Stimulated activated CD4-positive, alpha-beta T cell treated with anti-CD3 and anti-CD28 coated beads, TNF-alpha, amount 100 ng/mL, for 1 hour (primary cell): ENCODE data around the gene ELF4.
A peak's percentile ranks its signal among the peaks of the same experiment; 100 is the strongest.

Experiments
- DNase-seq, 3 donors: peaks; one replicate each; pipeline ENCODE4 v3.0.0-alpha.2; 2020; ENCODE audit warnings: low read depth in 3 of 3, low spot score in 1 of 3

Gene ELF4

DNA sequence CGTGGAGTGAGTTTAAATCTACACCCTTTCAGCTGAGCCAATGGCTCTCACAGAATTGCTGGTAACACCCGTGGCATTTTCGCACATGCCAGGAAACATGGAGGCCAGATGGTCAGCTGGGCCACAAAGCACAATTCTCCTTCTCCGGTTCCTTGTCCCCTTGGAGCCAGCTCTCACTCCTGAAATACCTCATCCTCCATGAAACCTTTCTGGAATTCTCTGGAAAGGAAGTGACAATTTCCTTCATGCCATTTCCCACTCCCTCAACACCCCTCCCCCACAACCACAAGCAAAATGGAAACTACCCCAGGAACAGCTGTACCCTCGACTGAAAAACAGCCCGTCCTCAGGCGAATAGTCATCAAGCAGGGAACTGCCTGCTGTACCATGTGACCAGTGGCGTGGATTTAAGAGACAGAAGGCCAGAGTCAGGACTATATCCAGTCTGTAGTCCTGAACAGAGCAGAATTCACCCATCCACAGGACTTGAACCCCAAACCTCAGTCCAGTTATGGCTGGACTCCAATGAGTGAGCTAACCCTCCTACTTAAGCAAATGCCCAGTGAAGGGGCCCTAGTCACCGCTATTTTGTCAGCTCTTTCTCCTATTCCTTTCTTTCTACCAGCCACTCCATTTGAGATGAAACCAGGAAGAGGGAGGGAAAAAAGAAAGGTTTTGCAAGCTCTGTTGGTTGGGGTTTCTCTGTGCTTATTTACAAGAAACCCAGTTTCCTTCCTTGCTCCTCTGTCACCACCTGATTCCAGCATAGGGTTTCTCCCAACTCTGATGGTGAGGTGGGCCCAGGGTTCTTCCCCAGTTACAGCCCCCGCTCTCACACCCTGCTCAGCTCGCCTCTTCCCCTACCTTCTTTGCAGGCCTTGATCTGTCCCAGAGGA is 24.5 kb downstream of the ELF4 start:
- no peak for DNase-seq

DNA sequence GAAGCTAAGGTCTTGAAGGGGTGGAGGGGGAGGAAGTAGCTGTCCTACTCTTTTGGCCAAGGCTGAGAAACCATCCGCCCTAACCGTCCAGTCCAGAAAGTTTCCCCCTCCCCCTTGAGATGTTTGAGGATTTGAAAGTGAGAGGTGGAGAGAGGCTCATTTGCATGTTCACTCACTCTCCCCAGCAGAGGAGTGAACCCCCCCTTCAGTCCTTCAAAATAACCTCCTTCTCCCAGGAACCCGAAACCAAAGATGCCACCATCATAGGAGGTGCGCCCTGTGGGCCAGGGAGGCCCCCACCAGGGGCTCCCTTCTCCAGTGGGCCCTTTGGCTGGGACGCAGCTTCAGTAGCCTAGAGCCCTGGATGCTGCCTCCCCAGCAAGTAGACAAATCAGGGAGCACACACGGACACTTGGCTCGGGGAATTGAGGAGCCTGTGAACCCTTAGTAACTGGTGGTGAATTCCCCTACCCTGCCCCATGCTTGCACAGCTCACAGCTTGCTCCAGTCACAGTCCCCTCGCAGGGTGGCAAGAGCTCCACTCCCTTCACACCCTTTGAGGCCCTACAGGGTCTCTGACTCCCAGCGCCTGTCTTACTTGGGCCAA is 25.6 kb downstream of the ELF4 start:
- DNase-seq: no peak

DNA sequence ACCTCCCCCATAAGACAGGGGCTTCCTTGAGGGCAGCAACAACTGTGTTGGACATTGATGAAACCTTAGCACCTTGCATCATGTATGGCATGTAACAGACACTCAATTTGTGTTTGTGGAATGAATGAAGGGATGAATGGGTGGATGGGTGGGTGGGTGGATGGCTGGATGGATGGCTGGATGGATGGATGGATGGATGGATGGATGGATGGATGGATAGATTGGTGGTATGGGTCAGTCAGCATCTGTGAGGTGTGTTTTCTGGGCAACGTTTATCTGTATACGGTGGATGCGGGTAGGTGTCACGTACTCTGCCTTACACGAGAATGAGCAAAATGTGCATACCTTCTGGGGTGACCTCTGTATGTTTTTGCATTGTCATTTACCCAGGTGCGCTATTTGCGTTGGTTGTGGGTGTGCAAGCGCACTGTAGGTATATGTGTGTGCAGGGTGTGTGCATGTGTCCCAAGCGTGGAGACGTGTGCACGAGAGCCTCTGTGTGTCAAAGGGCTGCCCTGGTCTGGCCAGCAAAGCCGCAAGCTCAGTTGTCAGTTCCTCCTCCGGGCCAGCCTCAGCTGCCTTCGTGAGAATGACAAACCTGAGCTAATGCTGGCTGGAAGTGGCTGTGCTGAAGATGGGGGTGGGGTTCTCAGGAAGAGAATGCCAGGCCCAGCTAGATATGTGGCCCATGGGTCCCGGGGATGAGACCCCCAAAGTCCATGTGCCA is 26.5 kb downstream of the ELF4 start:
- DNase-seq: no peak

DNA sequence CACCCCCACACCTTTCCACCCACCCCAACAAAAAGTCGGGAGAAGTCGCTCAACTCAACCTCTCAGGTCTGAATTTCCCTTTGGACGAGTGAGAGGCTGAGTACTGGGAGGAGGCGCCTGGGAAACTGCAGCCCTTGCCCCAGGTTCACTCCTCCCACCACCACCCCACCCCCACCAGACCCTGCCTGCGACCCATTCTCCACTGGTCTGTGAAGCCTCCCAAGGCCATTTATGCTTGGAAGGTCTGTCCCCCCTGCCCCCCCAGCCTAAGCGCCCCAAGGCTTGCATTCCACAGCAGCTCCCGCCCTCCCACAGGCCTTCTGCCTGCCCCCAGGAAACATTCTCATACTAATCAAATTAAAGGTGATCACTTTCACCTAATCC is 27.2 kb downstream of the ELF4 start:
- DNase-seq: no peak

DNA sequence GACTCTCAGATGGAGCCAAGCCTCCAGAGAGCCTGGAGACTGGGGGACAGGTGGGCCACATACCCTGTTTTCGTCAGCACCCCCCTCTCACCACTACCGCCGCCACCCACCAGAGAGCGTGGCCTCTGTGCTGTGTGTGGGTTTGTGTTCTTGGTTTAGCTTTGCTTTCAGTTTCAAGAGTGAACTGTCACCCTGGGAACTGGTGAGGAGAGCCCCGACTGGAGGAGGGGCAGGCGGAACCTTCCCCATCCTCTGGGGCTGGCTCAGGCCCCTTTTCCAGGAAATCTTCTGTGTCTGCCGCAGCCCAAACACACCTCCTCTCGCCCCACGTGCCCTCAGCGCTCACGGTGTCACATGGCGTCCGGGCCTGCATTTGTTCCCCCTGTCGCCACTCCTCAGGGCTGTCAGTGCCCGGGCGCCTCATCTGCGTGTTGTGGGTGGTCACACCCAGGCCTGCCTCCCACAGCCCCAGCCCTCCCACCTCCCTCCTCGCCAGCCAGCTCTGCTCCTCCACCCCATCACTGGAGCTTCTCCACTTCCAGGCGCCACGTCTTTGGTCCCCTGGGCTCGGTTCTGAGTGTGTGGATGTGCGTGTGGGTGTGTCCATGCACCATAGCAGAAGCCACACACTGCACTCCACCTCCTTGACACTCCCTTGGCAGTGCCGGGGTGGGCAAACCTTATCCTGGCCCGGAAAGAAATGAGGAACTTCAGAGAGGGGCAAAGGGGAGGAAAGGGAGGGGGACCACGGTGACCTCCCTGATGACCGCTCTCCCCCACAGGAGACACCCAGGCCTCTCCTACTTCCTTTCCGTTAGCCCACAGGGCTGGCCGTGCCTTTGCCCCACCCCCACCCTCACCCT is 27.8 kb downstream of the ELF4 start:
- peak in 2 of 3 donors; percentile 31 to 33 for DNase-seq

DNA sequence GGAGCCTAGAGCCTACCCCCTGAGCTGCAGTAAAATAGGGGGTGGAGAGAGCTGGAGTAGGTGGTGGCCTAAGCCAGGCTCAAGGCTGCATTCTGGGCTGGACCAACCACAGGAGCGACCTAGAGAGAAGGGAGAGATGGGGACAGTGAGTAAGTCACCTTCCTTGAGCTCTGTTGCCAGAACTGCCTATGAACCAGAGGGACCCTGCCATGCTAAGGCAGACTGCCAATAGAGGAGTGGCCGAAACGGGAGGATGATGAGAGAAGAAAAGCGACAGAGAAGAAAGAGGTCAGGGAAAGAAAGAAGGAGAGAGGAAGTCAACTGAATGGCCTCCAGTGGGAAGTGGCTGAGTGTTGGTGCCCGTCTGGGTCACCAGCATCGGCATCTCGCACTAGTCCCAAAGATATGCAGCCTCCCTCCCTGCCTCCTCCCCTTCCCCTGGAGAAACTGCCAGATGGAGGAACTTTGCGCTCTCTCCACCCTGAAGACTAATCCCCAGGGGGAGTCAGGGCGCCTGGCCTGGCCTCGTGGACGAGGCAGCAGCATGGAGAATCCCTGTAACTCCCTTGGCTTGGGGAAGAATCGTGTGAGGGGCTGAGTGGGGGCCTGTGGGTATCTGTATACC is 28.8 kb downstream of the ELF4 start:
- DNase-seq: no peak

DNA sequence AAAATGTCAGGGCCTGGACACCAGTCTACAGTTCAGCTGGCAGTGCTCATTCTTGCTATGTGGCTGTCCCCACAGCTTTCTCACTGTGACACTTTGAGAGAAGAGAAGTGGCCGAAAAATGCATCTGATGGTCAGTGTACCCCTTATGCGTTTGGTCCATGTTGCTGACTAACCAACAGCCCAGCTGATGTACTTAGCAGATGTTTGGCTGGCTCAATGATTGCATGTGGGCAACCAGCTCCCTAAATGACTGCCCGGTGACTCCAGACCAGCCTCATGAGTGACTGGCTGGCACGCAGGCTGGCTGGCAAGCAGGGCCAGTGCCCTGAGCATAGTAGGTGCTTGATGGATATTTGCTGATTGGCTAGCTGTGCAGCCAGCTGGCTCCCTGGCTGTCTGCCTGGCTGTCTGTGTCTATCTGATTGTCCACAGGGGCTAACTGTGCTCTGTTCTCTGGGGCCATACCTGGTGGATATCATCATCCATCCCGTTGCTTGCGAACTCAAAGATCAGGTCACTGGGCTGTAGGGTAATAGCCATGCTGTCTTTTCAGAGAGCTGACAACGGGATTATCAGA is 29.4 kb downstream of the ELF4 start:
- DNase-seq: no peak

DNA sequence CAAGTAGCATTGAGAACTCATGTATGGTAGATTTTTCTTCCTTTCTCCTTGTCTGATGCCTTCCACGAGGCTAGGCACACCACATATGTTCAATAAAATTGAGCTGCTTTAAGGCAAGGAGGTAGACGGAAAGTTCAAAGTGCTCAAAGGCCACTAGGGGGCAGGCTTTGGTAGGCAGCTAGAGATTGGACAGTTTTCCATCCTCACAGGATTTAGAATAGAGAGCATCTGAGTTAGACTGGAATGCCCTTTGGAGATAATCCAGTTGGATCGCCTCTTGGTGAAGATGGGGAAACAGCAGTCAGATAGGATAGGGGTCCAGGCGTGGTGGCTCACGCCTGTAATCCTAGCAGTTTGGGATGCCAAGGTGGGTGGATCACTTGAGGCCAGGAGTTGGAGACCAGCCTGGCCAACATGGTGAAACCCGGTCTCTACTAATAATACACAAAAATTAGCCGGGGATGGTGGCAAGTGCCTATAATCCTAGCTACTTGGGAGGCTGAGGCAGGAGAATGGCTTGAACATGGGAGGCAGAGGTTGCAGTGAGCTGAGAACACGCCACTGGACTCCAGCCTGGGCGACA is 30.4 kb downstream of the ELF4 start:
- no peak for DNase-seq

DNA sequence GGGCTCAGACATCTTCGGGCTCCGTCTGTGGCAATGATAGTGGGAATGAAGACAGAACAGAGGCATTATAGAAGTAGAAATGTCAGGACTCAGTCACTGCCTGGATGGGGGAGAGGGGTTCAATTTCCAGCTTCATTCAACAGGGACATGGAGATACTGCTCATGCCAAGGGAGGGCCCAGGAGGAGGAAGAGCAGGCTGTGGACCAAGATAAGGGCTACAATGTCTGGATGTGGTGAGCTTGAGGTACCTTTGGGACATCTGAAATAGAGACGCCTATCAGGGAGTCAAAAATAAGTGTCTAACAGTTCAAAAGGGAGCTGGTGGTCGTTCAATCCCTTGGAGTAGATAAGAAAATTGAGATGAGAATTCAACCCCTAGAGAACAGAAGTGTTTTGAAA is 34.5 kb downstream of the ELF4 start:
- no peak for DNase-seq

DNA sequence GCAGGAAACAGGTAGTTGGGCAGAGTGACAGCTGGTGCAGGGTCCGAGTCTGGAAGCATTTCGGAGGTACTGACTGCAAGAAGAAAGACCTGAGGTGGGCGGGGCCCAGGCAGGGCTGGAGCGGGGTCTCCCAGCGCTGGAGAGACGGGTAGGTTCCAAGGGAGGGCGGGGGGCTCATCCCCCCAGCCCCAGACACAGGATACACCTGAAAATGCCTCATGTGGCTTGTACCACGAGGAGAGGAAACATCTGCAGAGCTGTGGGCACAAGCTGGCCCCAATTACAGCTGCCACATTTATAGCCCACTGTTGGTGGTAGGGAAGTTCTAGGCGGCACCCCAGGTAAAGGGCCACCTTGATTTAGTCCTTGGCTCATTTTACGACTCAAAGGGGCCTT is 38.0 kb downstream of the ELF4 start:
- no peak for DNase-seq

DNA sequence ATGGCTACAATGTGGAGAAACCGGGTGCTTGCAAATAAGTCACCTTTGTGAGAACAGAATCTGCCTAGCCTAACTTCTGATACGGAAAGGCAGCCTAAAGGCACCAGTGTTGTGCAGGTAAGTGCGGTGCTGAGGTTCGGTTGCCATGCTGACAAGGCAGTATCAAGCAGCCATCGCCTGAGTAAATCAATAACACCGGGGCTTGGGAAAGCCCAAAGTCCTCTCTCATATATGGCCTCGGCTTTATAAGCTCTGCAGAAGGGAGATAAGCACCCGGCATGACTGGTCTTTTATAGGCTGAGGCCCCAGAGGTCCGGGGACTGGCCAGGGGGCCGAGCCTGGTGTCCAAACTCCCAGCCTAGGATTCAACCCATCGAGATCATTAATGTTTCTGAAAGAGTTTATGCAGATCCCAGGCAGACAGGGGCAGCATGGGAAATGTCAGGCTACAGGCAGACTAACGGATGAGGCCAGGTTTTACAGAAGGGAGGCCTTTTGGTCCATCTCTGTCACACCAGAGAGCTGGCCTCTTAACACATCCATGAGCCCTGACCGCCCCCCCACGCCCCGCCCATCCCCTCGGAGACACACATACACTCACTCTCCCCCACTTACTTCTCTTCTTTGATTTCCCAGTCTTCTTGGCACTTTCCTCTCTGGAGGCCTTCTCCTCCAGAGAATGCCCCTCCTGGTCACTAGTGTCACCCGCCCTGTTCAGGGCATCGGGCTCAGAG is 38.5 kb downstream of the ELF4 start:
- no peak for DNase-seq

DNA sequence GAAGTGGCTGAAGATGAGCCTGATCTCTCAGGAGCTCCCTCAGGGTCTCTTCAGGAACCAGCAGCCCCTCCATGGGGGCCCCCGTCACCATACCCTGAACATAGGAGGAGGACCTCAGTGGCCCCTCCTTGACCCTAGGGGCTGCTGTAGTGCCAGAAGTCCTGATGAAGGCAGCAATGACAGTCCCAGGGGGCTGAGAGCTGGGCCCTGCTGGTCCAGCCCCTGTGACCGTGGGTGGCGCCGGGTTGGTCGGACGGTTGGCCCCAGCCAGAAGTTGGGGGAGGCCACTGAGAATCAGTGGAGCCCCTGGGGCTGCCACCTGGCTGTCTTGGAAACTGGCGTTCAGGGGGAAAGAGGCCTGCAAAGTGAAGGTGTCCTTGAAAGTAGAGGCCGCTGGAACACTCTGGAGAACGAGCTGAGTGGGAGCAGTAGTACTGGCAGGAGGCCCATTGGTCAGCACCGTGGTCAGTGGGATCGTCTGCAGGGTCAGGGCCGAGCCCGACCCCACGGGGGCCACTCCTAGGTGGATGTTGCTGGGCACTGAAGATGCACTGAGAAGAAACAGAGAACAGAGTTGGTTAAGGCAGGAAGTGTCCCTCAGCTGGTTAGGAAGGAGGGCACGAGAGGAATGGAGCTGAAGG is 43.2 kb downstream of the ELF4 start:
- DNase-seq: no peak

DNA sequence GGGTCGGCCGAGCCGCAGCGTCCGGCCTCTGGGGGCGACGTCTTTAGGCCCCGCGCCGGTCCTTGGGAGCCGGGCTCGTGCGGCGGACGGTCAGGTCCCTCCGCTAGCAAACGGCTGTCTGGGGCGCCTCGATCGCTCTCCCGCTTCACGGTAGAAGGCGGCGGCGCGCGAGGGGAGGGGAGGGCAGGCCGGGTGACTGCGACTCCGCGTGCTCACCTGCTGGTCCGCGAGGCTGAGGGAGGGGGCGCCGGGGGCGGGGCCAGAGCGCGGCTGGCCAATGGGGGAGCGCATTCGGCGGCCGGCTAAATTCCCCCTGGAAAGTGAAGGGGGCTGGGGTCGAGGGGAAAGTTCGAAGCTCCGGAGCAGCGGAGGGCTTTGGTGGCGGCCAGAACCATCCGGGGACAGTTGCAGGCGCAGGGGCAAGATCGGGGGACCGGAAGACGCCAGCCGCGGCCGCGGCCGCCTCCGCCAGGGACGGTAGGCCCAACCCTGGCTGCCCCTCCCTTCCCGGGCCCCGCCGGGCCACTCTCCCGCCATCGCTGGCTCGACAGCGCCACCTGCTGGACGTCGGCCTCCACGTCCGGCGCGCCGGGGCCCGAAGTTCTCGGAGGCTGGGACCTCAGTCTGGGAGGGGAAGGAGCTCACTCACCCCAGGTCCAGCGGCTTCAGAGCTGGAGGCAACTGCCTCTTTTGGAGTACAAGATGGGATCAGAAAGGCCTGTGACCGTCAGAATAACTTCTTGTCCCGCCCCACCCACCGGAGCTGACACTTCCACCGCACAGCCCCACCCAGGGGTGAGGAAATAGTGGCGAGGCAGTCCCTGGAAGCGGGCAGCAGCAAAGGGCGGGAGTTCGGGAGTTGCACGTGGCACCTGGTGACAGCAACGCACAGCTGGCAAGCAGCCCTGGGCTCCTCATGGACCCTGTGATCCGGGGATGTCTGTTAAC is 49.9 kb downstream of the ELF4 start:
- DNase-seq: peak; percentile 33 to 83 (median 70)

DNA sequence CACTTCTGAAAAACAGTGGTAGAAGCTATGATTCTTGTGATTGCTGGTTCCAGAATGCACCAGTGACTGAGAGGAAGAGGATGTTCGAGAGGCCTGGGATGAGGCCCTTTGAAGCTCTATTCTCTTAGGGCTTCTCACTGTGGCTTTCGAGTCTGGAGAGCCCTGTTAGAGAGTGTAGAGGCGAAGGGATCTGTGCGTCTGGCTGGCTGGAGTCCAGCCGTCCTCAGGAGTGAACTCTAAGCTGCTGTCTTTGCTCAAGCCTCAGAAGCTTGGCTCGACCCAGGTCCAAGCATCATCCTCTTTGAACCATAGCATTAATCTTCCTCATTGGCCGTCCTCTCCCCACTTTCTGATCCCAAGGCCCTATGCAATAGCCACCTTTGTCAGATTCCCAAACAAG is 51.6 kb downstream of the ELF4 start:
- no peak for DNase-seq

DNA sequence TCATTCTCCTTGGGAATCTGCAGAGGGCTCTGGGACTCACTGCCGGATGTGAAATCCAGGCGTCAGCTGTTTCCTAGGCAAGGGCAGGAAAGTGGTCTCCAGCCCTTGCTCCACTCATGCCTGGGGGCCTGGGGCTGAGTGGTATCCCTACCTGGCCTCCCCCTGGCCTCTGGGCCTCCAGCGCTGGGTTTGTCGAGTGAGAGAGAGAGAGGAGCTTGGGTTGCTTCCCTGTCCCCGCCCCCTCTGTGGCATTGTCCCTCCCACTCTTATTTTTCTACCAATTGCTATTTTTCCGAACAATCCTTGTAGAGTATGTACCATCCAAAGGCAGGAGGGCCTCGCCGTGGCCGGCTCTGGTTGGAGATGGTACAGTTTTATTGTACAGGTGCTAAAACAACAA is 53.1 kb downstream of the ELF4 start:
- DNase-seq: no peak

DNA sequence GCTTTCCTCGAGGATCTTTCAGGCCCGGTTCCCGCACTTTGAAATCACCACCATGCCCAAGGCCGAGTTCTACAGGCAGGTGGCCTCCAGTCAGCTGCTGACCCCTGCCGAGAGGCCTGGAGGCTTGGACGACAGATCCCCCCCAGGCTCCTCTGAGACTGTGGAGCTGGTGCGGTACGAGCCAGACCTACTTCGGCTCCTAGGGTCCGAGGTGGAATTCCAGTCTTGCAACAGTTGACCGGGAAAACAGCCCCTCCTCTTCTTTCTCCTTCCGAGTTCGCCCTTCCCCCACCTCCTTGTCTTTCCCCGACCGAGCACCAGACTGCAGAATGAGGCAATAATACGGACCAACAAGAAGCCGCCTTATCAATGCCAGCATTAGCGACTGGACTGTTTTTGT is 54.4 kb downstream of the ELF4 start:
- no peak for DNase-seq

DNA sequence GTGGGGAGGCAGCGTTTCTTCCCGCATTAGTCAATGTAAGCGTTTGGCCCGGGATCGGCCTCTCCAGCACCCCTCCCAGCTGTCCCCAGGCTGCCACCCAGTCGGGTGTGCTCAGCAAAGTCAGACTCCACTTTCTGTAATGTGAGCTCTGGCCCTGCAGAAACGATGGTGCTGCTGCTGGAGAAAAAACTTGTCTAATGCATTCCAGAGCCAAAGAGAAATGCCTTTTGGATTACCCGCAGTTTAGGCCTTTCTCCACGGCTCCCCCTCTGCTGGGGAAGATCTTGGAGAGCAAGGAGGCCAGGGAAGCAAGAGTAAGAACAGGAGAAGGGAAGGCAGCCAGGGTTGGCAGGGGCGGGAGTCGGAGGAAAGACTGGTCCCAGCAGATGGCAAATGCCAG is 55.2 kb downstream of the ELF4 start:
- DNase-seq: no peak

DNA sequence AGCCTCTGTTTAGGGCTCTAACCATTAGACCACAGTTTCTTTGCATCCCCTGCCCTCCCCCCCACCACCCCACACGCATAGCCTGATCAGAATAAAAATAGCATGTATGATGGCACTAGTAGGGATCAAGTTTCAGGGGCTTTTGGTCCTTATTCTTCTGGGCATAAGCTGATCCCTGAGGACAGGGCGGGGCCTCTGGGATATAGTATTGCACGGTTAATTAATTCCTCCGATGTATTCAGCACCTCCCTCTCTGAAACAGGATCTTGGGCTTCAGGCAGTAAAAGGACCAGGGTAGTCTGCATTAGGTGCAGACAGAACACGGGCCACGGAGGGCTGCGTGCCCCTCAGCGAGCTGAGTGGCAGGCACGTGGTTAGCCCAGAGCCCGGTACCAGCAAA is 57.1 kb downstream of the ELF4 start:
- no peak for DNase-seq
